Upper lobe of right lung (tissue), 1 donor: ENCODE data around the gene STK39. TPM values are rescaled to one million over a fixed set of nuclear protein-coding genes. Genes with fewer than 3 reads are reported as not detected.
"Not testable (repeated sequence)": the region's sequence is repeated elsewhere in the genome, so short reads cannot be mapped to it uniquely, and the experiment has no call there.

Experiments used
- ATAC-seq: fragments of 200-7000 bp; cut with Tn5 transposase; one replicate; pipeline ENCODE4 v1.9.1; 2020; ENCODE audit warnings: mild to moderate bottlenecking, moderate library complexity
- DNase-seq: peaks from one replicate; pipeline ENCODE4 v3.0.0-alpha.2; 2020
- H3K27ac ChIP-seq: fragments of 200-600 bp; one replicate; pipeline ENCODE4 v1.8.0; 2022
- H3K27me3 ChIP-seq: fragments of 200-600 bp; one replicate; pipeline ENCODE4 v1.8.0; 2022; ENCODE audit warnings: mild to moderate bottlenecking
- H3K36me3 ChIP-seq: fragments of 200-600 bp; one replicate; pipeline ENCODE4 v1.8.0; 2022
- H3K4me1 ChIP-seq: fragments of 200-600 bp; one replicate; pipeline ENCODE4 v1.8.0; 2022
- H3K4me3 ChIP-seq: fragments of 200-600 bp; one replicate; pipeline ENCODE4 v1.8.0; 2022; ENCODE audit warnings: mild to moderate bottlenecking
- H3K9me3 ChIP-seq: fragments of 200-600 bp; one replicate; pipeline ENCODE4 v1.8.0; 2022
- intact Hi-C: fragments of 100-400 bp; cut with DNase I; formaldehyde crosslinking; loops from one replicate; pipeline ENCODE4 v1.11.0; 2022
- total RNA-seq: library from RNA; stranded (reverse); fragmentation: NEBNext Ultra II Directional; extraction: Animal tissue kit (Norgen Biotek cat#: 25700); gene quantifications from one replicate; pipeline ENCODE4 v1.2.1, GENCODE V29; 2021
- TF ChIP-seq, protein P1 (sequence below): fragments of 200-600 bp; IDR thresholded peaks from one replicate; pipeline ENCODE4 v1.8.0; 2022; ENCODE audit warnings: antibody characterized with exemption
- donor health status: DM: no; HTN: yes; CAD: no; lungs with severe emphysema.

Gene STK39
- total RNA-seq, 1 donor from 2014 or later, result 13.2 TPM

- DNase-seq, result no peak
- Histone ChIP-seq H3K4me3 (no peak overlapping the region), H3K4me1 (no peaks in the 10 kb centered on the region), H3K36me3 (no peaks in the 10 kb centered on the region), H3K9me3 (no peaks in the 10 kb centered on the region), H3K27ac (no peak overlapping the region), H3K27me3 (no peaks in the 10 kb centered on the region)
- no peak for ATAC-seq
- TF ChIP-seq, protein P1, sequence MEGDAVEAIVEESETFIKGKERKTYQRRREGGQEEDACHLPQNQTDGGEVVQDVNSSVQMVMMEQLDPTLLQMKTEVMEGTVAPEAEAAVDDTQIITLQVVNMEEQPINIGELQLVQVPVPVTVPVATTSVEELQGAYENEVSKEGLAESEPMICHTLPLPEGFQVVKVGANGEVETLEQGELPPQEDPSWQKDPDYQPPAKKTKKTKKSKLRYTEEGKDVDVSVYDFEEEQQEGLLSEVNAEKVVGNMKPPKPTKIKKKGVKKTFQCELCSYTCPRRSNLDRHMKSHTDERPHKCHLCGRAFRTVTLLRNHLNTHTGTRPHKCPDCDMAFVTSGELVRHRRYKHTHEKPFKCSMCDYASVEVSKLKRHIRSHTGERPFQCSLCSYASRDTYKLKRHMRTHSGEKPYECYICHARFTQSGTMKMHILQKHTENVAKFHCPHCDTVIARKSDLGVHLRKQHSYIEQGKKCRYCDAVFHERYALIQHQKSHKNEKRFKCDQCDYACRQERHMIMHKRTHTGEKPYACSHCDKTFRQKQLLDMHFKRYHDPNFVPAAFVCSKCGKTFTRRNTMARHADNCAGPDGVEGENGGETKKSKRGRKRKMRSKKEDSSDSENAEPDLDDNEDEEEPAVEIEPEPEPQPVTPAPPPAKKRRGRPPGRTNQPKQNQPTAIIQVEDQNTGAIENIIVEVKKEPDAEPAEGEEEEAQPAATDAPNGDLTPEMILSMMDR, result no peak
- intact Hi-C loops, result no loop called here
These were observed 42.5 kb upstream of the STK39 start for GRCh38 chr2:168289880-168290279.

GRCh38 chr2:168286535-168286934 lies 39.1 kb upstream of the STK39 start:
- ATAC-seq, result no peak
- H3K27me3 ChIP-seq, result no peaks in the 10 kb centered on the region
- no peak overlapping the region for H3K4me3 ChIP-seq
- no peak for DNase-seq
- no peaks in the 10 kb centered on the region for H3K9me3 ChIP-seq
- no peak overlapping the region for H3K27ac ChIP-seq
- no peaks in the 10 kb centered on the region for H3K36me3 ChIP-seq
- intact Hi-C loops, result no loop called here
- no peaks in the 10 kb centered on the region for H3K4me1 ChIP-seq
- TF ChIP-seq, protein P1, result no peak

DNA sequence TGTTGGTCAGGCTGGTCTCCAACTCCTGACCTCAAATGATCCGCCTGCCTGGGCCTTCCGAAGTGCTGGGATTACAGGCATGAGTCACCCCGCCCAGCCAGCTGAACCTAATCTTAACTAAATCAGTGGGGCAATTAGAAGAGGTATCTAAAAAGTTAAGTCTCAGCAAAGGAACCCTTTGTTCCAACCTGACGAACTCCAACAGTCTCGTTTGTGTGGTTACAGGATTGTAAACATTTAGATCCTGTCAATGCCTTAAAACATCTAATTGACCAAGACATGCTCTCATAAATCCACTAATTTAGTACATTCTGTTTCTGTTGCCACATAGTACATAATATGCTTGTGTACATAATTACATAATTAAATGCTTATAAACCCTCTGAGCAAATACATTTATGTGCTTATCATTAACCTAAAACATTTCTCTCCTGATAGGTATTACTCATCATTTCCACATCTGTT lies 31.1 kb upstream of the STK39 start:
- H3K36me3 ChIP-seq, result no peaks in the 10 kb centered on the region
- no peaks in the 10 kb centered on the region for H3K27me3 ChIP-seq
- DNase-seq (no peak), ATAC-seq (peak; percentile 36)
- H3K9me3 ChIP-seq, result no peaks in the 10 kb centered on the region
- intact Hi-C loops, result no loop called here
- H3K4me1 ChIP-seq, result no peaks in the 10 kb centered on the region
- TF ChIP-seq, protein P1, result no peak
- no peak overlapping the region for H3K27ac ChIP-seq
- no peak overlapping the region for H3K4me3 ChIP-seq

DNA sequence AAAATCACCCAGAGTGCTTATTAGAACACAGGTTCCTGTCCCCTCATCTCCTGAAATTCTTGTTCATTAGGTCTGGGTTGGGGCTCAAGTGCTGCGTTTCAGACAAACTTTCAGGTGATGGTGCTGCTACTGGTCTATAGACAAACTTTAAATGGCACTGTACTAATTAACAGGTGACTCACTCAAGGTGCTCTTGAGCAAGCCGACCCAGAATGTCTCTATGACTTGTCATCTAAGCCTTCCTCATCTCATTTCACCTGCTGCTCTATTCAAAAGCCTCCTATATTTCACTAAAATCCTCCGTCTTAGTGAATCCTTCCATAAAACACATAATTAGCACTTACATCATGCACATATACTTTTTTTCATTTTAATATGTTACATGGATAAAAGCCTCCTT lies 29.9 kb upstream of the STK39 start:
- H3K9me3 ChIP-seq, result no peaks in the 10 kb centered on the region
- H3K36me3 ChIP-seq, result no peaks in the 10 kb centered on the region
- intact Hi-C loops, result no loop called here
- H3K27ac ChIP-seq, result no peak overlapping the region
- TF ChIP-seq, protein P1, result no peak
- DNase-seq, result no peak
- H3K4me3 ChIP-seq, result no peak overlapping the region
- H3K27me3 ChIP-seq, result no peaks in the 10 kb centered on the region
- no peaks in the 10 kb centered on the region for H3K4me1 ChIP-seq
- ATAC-seq, result no peak

GRCh38 chr2:168272225-168272624 lies 24.8 kb upstream of the STK39 start:
- Histone ChIP-seq H3K27me3 (no peaks in the 10 kb centered on the region), H3K9me3 (no peaks in the 10 kb centered on the region), H3K36me3 (no peaks in the 10 kb centered on the region), H3K4me1 (no peaks in the 10 kb centered on the region), H3K27ac (no peak overlapping the region), H3K4me3 (no peak overlapping the region)
- peak; percentile 25 for ATAC-seq
- intact Hi-C loops, result no loop called here
- DNase-seq, result no peak
- TF ChIP-seq, protein P1, result no peak

- intact Hi-C loops, H3K27me3 ChIP-seq, H3K9me3 ChIP-seq, H3K4me3 ChIP-seq, DNase-seq, ATAC-seq, H3K27ac ChIP-seq, H3K36me3 ChIP-seq, H3K4me1 ChIP-seq: not testable (repeated sequence)
These were observed 15.5 kb upstream of the STK39 start for GRCh38 chr2:168262926-168263325.
